Activated T-helper 2 cell treated with anti-CD3 and anti-CD28 coated beads, Interferon-gamma antibody, Interleukin-2, Interleukin-4, amounts not matched to agents 10 μg/mL and 5 μg/mL and 100 μg/mL, durations not matched to agents 14 hours and 24 hours and 36 hours (primary cell): Measurements from ENCODE around the gene GMCL2. TPM values are rescaled to one million over a fixed set of nuclear protein-coding genes. Genes with fewer than 3 reads are reported as not detected.
A peak's percentile ranks its signal among the peaks of the same experiment; 100 is the strongest.

ENCODE experiments used
- DNase-seq: peaks from one replicate; pipeline ENCODE4 v3.0.0; 2021; ENCODE audit warnings: low spot score
- H3K27ac Mint-ChIP-seq: one replicate; pipeline ENCODE4 v1.8.0; 2021; ENCODE audit warnings: mixed read lengths
- H3K27me3 Mint-ChIP-seq: one replicate; pipeline ENCODE4 v1.8.0; 2021; ENCODE audit warnings: low read depth, mixed read lengths
- H3K36me3 Mint-ChIP-seq: one replicate; pipeline ENCODE4 v1.8.0; 2021; ENCODE audit warnings: low read depth, mixed read lengths
- H3K4me1 Mint-ChIP-seq: one replicate; pipeline ENCODE4 v1.8.0; 2021; ENCODE audit warnings: low read depth, mixed read lengths
- H3K4me3 Mint-ChIP-seq: one replicate; pipeline ENCODE4 v1.8.0; 2021; ENCODE audit warnings: low read depth, mild to moderate bottlenecking, moderate library complexity, mixed read lengths
- H3K9me3 Mint-ChIP-seq: one replicate; pipeline ENCODE4 v1.8.0; 2021; ENCODE audit warnings: mixed read lengths
- intact Hi-C: fragments of 100-400 bp; cut with micrococcal nuclease; formaldehyde crosslinking; loops from one replicate; pipeline ENCODE4 v1.15.1; 2023
- total RNA-seq: library from RNA; stranded (reverse); gene quantifications from 2 replicates; pipeline ENCODE4 v1.2.3, GENCODE V29; 2022

Gene GMCL2
- total RNA-seq, 1 donor from 2014 or later, result not detected

DNA sequence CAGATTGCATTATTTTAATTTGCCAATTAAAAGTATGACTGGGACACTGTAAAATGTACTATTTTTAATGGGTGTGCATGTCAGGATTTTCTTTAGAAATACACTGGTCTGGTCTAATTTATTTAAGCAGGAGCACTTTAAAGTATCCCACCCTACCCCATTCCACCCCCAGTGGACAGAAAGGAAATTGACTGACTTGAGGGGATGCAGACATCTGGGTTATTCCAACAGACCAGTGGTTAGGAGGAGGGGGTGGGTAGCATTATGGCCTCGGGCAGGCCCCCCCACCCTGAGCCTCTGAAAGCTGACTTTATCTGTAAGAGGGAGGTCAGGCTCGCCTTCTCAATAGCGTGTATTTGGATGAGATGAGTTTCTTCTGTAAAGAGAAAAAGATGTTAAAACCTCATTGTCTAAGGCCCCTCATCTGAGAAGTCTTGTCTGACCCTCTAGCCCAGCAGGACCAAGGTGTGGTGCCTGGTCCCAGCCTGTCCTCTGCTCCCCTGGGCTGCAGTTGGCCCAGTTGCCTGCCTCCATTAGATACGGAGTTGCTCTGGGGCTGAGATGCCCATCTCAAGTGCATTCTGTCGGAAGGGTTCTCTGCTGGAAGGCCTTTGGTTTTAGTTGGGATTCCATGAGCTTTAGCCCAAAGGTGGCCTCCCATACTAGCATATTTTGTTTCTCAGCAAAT lies 21.5 kb upstream of the GMCL2 start:
- no peak overlapping the region for H3K4me3 Mint-ChIP-seq
- intact Hi-C loops, result loop anchor here (10.0 kb wide), 2 partner anchors 614 to 1204 kb away; partner anchors contain the start of genes TMED9 and UIMC1
- no peak overlapping the region for H3K27ac Mint-ChIP-seq
- no peak for DNase-seq
- peaks cover 2% of the 10 kb centered on the region for H3K27me3 Mint-ChIP-seq
- peaks cover 27% of the 10 kb centered on the region for H3K4me1 Mint-ChIP-seq
- no peaks in the 10 kb centered on the region for H3K9me3 Mint-ChIP-seq
- peaks cover 88% of the 10 kb centered on the region for H3K36me3 Mint-ChIP-seq

DNA sequence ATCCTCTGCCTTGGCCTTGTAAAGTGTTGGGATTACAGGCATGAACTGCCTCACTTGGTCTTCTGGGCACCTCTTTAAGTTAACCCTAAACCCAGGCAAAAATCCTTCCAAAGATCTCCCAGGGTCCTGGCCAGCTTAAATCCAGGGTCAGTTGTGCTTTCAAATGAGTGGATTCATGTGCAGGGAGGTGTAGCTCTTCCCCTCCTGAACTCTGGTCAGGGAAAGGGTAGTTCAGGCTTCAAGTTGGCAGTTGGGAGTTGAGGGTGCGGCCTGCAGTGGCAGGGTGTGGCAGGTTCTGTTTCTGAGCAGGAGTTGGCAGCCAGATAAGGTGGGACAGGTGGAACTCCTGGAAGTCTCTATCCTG lies 20.7 kb upstream of the GMCL2 start:
- H3K36me3 Mint-ChIP-seq, result peaks cover 80% of the 10 kb centered on the region
- peak overlapping the region; percentile 48 for H3K4me3 Mint-ChIP-seq
- no peaks in the 10 kb centered on the region for H3K9me3 Mint-ChIP-seq
- peak overlapping the region; percentile 23 for H3K27ac Mint-ChIP-seq
- peaks cover 2% of the 10 kb centered on the region for H3K27me3 Mint-ChIP-seq
- DNase-seq, result no peak
- peaks cover 27% of the 10 kb centered on the region for H3K4me1 Mint-ChIP-seq
- intact Hi-C loops, result loop anchor here (10.0 kb wide), 2 partner anchors 613 to 1203 kb away; partner anchors contain the start of genes TMED9 and UIMC1

DNA sequence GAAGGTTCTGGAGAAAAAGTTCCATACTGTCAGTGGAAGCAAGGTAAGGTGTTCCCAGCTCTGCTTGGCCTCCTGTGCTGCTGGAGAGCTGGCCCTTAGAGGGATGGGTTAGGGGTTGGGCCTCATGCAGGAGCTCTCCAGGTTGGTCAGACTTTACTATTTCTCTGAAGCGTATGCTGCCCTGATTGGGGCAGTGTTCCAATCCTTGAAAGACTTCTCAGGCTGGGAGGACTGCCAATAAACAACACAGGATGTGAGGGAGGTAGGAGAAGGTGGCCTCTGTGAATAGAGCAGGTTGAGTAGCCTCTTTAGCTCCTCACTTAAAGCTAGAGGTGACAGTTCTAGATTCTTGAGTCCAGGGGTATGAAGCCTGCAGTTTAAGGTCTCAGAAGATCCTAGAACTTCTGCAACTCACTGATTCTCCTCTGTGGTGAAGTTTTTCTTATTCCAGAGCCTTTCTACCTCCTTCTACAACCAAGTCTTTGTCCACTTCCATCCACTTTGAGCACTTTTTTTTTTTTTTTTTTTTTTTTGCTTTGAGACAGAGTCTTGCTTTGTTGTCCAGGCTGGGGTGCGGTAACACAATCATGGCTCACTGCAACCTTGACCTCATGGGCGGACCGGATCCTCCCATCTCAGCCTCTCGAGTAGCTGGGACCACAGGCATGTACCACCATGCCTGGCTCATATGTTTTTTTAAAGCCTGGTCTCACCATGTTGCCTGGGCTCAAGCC lies 20.2 kb upstream of the GMCL2 start:
- Mint-ChIP-seq H3K4me3 (peak overlapping the region; percentile 85), H3K36me3 (peaks cover 75% of the 10 kb centered on the region), H3K4me1 (peaks cover 27% of the 10 kb centered on the region), H3K27me3 (peaks cover 2% of the 10 kb centered on the region), H3K9me3 (no peaks in the 10 kb centered on the region), H3K27ac (no peak overlapping the region)
- DNase-seq, result no peak
- intact Hi-C loops, result loop anchor here (10.0 kb wide), 2 partner anchors 613 to 1203 kb away; partner anchors contain the start of genes TMED9 and UIMC1

DNA sequence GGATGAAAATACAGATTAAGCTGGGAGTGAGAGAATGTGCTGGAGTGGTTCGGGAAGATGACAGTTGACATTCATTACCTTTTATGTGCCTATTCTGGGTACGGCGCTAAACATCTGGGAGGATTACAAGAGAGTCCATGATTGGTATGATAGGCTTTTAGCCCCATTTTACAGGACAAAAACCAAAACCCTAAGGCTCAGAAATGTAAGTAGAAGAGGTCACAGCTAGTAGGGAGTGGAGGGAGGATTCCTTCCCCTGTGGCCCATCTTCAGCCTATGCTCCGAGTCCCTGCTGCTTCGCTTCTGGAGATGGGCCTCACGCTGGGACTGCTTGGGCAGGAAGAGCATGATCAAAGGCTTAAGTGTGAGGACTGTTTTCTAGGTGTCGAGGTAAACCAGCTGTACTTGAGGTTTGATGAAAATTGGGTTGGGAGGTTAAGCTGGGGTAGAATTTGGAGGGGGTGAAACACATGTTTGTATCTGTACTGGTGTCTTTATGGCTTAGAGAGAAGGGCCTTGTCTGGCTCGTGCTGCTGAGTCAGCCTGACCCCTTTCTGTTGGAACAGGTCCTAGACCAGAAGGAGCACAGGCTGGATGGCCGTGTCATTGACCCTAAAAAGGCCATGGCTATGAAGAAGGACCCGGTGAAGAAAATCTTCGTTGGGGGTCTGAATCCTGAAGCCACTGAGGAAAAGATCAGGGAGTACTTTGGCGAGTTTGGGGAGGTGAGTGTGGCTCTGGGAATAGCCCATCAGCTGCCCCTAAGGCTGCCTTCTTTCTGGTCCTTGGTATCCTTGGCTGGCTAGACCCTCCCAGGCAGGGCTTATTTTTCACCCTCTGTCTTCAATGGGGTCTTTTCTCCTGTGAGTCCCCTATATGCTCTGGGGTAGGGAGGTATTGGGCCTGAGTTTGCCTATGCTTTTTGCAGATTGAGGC lies 19.3 kb upstream of the GMCL2 start:
- H3K36me3 Mint-ChIP-seq, result peaks cover 65% of the 10 kb centered on the region
- H3K9me3 Mint-ChIP-seq, result no peaks in the 10 kb centered on the region

DNA sequence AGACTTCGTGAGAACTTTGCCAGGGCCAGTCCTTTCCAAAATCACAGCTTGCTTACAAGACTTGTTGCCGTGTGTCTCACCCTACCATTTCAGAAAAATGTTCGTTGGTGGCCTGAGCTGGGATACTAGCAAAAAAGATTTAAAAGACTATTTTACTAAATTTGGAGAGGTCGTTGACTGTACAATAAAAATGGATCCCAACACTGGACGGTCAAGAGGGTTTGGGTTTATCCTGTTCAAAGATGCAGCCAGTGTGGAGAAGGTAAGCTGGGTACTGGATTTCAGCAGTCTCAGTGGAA lies 18.5 kb upstream of the GMCL2 start:
- Mint-ChIP-seq H3K27ac (peak overlapping the region; percentile 48), H3K9me3 (no peaks in the 10 kb centered on the region), H3K4me1 (peaks cover 27% of the 10 kb centered on the region), H3K36me3 (peaks cover 58% of the 10 kb centered on the region), H3K4me3 (peak overlapping the region; percentile 85), H3K27me3 (peaks cover 2% of the 10 kb centered on the region)
- intact Hi-C loops, result loop anchor here (2.0 to 10.0 kb wide), 4 partner anchors 27 to 1201 kb away; partner anchors contain the start of genes PHYKPL, TMED9 and UIMC1
- no peak for DNase-seq

More for the DNA sequence above, 19.3 kb upstream of the GMCL2 start:
- peaks cover 2% of the 10 kb centered on the region for H3K27me3 Mint-ChIP-seq
- DNase-seq, result no peak
- peak overlapping the region; percentile 48 for H3K27ac Mint-ChIP-seq
- peaks cover 27% of the 10 kb centered on the region for H3K4me1 Mint-ChIP-seq
- intact Hi-C loops, result loop anchor here (10.0 kb wide), 2 partner anchors 612 to 1202 kb away; partner anchors contain the start of genes TMED9 and UIMC1
- H3K4me3 Mint-ChIP-seq, result peak overlapping the region; percentile 85

DNA sequence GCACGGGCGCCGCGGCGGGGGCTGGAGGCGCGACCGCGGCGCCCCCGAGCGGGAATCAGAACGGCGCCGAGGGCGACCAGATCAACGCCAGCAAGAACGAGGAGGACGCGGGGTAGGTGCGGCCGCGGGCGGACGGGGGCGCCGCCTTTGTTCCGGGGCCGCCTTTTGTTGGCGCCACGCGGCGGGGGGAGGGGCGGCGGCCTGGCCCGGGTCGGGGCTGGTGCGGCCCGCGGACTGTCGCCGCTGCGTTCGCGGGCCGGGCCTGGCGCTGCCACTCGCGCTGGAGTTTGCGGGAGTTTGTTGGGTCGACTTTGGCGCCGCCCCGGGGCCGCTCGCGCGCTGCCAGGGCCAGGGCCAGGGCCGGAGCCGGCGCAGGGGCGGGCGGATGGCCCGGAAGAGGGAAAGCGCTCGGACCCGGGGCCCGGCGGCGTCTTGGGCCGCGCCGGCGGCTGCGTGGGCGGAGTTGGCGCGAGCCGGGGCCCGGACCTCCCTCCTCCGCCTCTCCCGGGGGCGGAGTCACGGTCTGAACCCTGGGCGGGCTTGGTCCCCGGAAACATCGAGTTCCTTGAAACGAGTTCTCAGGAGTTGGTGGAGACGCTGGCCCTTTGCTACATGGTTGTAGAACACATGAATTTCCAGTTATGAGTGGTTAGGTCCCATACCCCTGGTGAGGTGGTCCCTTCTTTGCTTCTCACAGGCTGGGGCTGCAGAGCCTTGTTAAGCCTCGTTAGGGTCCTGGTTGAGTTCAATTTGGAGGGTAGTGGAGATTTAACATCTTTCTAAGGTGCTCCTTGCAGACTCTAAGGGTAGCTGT lies 18.0 kb upstream of the GMCL2 start:
- DNase-seq, result peak; percentile 73
- Mint-ChIP-seq H3K36me3 (peaks cover 53% of the 10 kb centered on the region), H3K27ac (peak overlapping the region; percentile 48), H3K9me3 (no peaks in the 10 kb centered on the region), H3K4me3 (peak overlapping the region; percentile 95), H3K4me1 (peaks cover 26% of the 10 kb centered on the region), H3K27me3 (peaks cover 2% of the 10 kb centered on the region)
- intact Hi-C loops, result loop anchor here (2.0 to 10.0 kb wide), 4 partner anchors 28 to 1200 kb away; partner anchors contain the start of genes PHYKPL, TMED9 and UIMC1

DNA sequence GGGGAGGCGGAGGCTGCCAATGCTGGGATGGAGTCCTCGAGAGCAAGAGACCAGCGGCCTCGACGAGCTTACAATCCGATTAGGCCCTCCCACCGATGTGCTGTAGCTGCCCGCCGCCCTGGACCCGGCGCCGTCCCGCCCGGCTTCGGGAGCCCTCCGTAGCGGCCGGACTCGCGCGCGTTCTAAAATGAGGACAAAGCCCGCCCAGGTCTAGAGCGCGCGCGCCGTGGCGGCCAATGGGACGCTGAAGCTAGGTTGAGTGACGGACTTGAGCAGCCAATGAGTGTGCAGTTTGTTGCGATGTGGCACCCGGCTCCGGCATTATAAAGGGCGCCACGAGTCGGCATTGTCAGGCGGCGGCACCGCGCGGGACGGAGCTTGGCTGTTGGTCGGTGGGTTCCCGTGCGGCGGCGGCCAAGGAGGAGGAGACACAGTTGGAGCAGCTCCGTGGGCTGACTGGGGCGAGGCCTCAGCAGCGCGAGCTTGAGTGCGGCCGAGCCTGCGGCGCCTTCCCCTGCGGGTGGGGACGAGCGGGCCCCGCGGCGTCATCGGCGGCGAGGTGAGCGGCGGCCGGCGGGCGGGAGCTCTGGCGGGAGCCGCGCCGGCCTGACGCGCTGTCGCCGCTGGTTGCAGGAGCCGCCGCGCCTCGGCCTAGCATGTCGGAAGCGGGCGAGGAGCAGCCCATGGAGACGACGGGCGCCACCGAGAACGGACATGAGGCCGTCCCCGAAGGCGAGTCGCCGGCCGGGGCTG lies 17.2 kb upstream of the GMCL2 start, which contains the start of gene HNRNPAB:
HNRNPAB (plus strand) TSS at position 352 of the 753 bp plus-strand sequence; CDS start at position 657, 305 bp downstream.
- Mint-ChIP-seq H3K4me1 (peaks cover 23% of the 10 kb centered on the region), H3K27me3 (peaks cover 2% of the 10 kb centered on the region), H3K27ac (peak within 1 kb of the TSS; percentile 98), H3K36me3 (peaks cover 45% of the 10 kb centered on the region), H3K4me3 (peak within 1 kb of the TSS; percentile 95), H3K9me3 (no peaks in the 10 kb centered on the region)
- intact Hi-C loops, result loop anchor here (2.0 to 10.0 kb wide), 4 partner anchors 28 to 1200 kb away; partner anchors contain the start of genes PHYKPL, TMED9 and UIMC1
- peak; percentile 94 for DNase-seq

DNA sequence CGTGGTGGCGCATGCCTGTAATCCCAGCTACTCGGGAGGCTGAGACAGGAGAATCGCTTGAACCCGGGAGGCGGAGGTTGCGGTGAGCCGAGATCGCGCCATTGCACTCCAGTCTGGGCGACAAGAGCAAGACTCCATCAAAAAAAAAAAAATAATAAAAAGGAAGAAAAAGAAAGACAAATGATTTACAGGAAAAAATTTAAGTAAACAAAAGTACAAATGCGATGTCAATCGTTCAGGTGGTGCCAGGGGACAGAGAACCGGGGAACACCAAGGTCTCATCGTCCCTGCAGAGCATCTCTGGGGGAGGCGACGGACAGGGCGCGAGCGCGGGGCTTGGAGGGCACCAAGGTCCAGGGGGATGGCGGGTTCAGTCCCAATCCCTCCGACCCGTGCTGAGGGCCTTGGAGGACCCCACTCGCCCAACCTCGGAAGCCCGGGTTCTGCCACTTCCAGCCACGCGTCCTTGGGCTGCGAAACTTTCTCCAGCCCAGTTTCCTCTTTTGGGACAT lies 16.6 kb upstream of the GMCL2 start:
- intact Hi-C loops, result loop anchor here (2.0 to 10.0 kb wide), 4 partner anchors 29 to 1199 kb away; partner anchors contain the start of genes PHYKPL, TMED9 and UIMC1
- Mint-ChIP-seq H3K27ac (peak overlapping the region; percentile 98), H3K4me3 (peak overlapping the region; percentile 95), H3K4me1 (peaks cover 20% of the 10 kb centered on the region), H3K27me3 (peaks cover 2% of the 10 kb centered on the region), H3K36me3 (peaks cover 38% of the 10 kb centered on the region), H3K9me3 (no peaks in the 10 kb centered on the region)
- DNase-seq, result no peak

DNA sequence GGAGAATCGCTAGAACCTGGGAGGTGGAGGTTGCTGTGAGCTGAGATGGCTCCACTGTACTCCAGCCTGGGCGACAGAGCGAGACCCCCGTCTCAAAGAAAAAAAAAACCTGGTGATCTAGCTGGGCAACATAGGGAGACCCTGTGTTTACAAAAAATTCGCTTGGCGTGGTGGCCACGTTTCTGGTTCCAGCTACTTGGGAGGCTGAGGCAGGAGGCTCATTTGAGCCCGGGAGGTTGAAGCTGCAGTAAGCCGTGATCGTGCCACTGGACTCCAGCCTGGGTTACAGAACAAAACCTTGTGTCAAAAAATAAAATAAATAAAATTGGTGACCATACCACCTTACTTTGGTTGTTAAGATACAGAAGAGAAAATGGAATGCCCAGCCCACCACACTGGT lies 15.4 kb upstream of the GMCL2 start:
- Mint-ChIP-seq H3K4me3 (peak overlapping the region; percentile 67), H3K9me3 (no peaks in the 10 kb centered on the region), H3K27me3 (peaks cover 2% of the 10 kb centered on the region), H3K4me1 (peaks cover 14% of the 10 kb centered on the region), H3K36me3 (peaks cover 28% of the 10 kb centered on the region), H3K27ac (no peak overlapping the region)
- intact Hi-C loops, result loop anchor here (10.0 kb wide), 2 partner anchors 608 to 1198 kb away; partner anchors contain the start of genes TMED9 and UIMC1
- no peak for DNase-seq

DNA sequence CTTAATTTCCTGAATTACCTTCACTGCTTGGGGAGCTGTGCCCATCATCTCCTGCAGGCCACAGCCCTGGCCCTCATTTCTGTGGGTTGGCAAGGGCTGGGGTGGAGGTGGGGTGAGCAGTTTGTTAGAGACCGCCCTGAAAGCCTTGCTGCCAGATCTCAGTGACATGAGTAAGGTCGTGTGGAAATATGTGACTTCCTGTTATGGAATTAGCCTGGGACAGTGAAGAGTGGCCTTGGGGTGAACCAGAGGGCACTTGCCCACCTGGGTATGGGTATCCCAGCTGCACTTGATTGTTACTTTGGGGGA lies 14.7 kb upstream of the GMCL2 start:
- H3K4me1 Mint-ChIP-seq, result peaks cover 10% of the 10 kb centered on the region
- H3K27ac Mint-ChIP-seq, result no peak overlapping the region
- DNase-seq, result no peak
- intact Hi-C loops, result loop anchor here (10.0 kb wide), 2 partner anchors 607 to 1197 kb away; partner anchors contain the start of genes TMED9 and UIMC1
- no peak overlapping the region for H3K4me3 Mint-ChIP-seq
- peaks cover 2% of the 10 kb centered on the region for H3K27me3 Mint-ChIP-seq
- peaks cover 21% of the 10 kb centered on the region for H3K36me3 Mint-ChIP-seq
- no peaks in the 10 kb centered on the region for H3K9me3 Mint-ChIP-seq
